ENCODE data around the gene MGMT. TPM values are rescaled to one million over a fixed set of nuclear protein-coding genes. Genes with fewer than 3 reads are reported as not detected.

Gene MGMT
- total RNA-seq, 1 donor from 2014 or later: 7.7 TPM

- DNase-seq (ENCODE audit: low read depth in 2 of 2): no peak
These were observed 119.9 kb downstream of the MGMT start for GRCh38 chr10:129586898-129587443.

- DNase-seq (ENCODE audit: low read depth in 2 of 2): no peak
These were observed 122.5 kb downstream of the MGMT start for GRCh38 chr10:129589546-129589945.

- no peak for DNase-seq (ENCODE audit: low read depth in 2 of 2)
These were observed 126.9 kb downstream of the MGMT start for GRCh38 chr10:129593953-129594352.

- DNase-seq (ENCODE audit: low read depth in 2 of 2): no peak
These were observed 127.8 kb downstream of the MGMT start for GRCh38 chr10:129594811-129595210.

- no peak for DNase-seq (ENCODE audit: low read depth in 2 of 2)
These were observed 131.4 kb downstream of the MGMT start for GRCh38 chr10:129598413-129598812.

GRCh38 chr10:129599160-129599559, 132.1 kb downstream of the MGMT start:
- no peak for DNase-seq (ENCODE audit: low read depth in 2 of 2)

GRCh38 chr10:129601737-129602136, 134.7 kb downstream of the MGMT start:
- DNase-seq (ENCODE audit: low read depth in 2 of 2): no peak

GRCh38 chr10:129602938-129603535, 136.0 kb downstream of the MGMT start:
- no peak for DNase-seq (ENCODE audit: low read depth in 2 of 2)

- no peak for DNase-seq (ENCODE audit: low read depth in 2 of 2)
These were observed 137.4 kb downstream of the MGMT start for GRCh38 chr10:129604333-129605032.

- DNase-seq (ENCODE audit: low read depth in 2 of 2): no peak
These were observed 138.4 kb downstream of the MGMT start for GRCh38 chr10:129605266-129605985.

- DNase-seq (ENCODE audit: low read depth in 2 of 2): no peak
These were observed 139.0 kb downstream of the MGMT start for GRCh38 chr10:129605986-129606518.

GRCh38 chr10:129607607-129608109, 140.6 kb downstream of the MGMT start:
- no peak for DNase-seq (ENCODE audit: low read depth in 2 of 2)

GRCh38 chr10:129608653-129609052, 141.6 kb downstream of the MGMT start:
- DNase-seq (ENCODE audit: low read depth in 2 of 2): no peak

- no peak for DNase-seq (ENCODE audit: low read depth in 2 of 2)
These were observed 142.5 kb downstream of the MGMT start for GRCh38 chr10:129609551-129609950.

GRCh38 chr10:129612481-129613109, 145.6 kb downstream of the MGMT start:
- no peak for DNase-seq (ENCODE audit: low read depth in 2 of 2)

- no peak for DNase-seq (ENCODE audit: low read depth in 2 of 2)
These were observed 146.4 kb downstream of the MGMT start for GRCh38 chr10:129613377-129613980.

- no peak for DNase-seq (ENCODE audit: low read depth in 2 of 2)
These were observed 147.3 kb downstream of the MGMT start for GRCh38 chr10:129614341-129614740.

GRCh38 chr10:129615381-129615780, 148.3 kb downstream of the MGMT start:
- DNase-seq (ENCODE audit: low read depth in 2 of 2): no peak

- no peak for DNase-seq (ENCODE audit: low read depth in 2 of 2)
These were observed 149.0 kb downstream of the MGMT start for GRCh38 chr10:129615921-129616525.

- DNase-seq (ENCODE audit: low read depth in 2 of 2): no peak
These were observed 150.7 kb downstream of the MGMT start for GRCh38 chr10:129617768-129618167.

- no peak for DNase-seq (ENCODE audit: low read depth in 2 of 2)
These were observed 154.0 kb downstream of the MGMT start for GRCh38 chr10:129621062-129621461.

Measured in lung microvascular endothelial cell (primary cell).